HL-60 (cell line): ENCODE measurements around the gene SLC25A6.

Experiments used
- CTCF ChIP-seq: IDR thresholded peaks from one replicate; pipeline ENCODE4 v1.5.1; 2011; ENCODE audit warnings: low read length, control low read depth, inconsistent platforms; ENCODE audit not compliant: insufficient read depth
- GABPA ChIP-seq: IDR thresholded peaks from 2 replicates; pipeline ENCODE4 v1.6.1; 2012; ENCODE audit warnings: low read depth
- POLR2AphosphoS5 ChIP-seq: IDR thresholded peaks from 2 replicates; pipeline ENCODE4 v1.6.1; 2012; ENCODE audit warnings: low read depth
- REST ChIP-seq: IDR thresholded peaks from 2 replicates; pipeline ENCODE4 v1.6.1; 2012; ENCODE audit warnings: low read depth; ENCODE audit not compliant: insufficient replicate concordance

- TF ChIP-seq CTCF, result no peak
- TF ChIP-seq REST, result no peak
- TF ChIP-seq POLR2AphosphoS5, result no peak
- no peak for TF ChIP-seq GABPA
Observed at GRCh38 chrX:1336331-1336943, 55.5 kb downstream of the SLC25A6 start, which contains the start of gene IL3RA.
